Skin epidermis (tissue), 12 donors: ENCODE results near the gene SLC1A1.
"Not testable (repeated sequence)": the region's sequence is repeated elsewhere in the genome, so short reads cannot be mapped to it uniquely, and the experiment has no call there.

Experiments used
- H3K27ac ChIP-seq, 21 experiments: fragments of 200-600 bp; sonication (generic) in 11 of 21; one replicate each; pipeline ENCODE4 v1.5.0; 2020; ENCODE audit warnings: mild to moderate bottlenecking in 3 of 21, inconsistent platforms in 2 of 21, moderate library complexity in 2 of 21
- H3K4me3 ChIP-seq, 7 experiments: fragments of 200-600 bp; sonication (generic) in 2 of 7; one replicate each; pipeline ENCODE4 v1.5.0; 2020; ENCODE audit warnings: inconsistent platforms in 2 of 7, mild to moderate bottlenecking in 2 of 7, moderate library complexity in 1 of 7

SLC1A1 gene

DNA sequence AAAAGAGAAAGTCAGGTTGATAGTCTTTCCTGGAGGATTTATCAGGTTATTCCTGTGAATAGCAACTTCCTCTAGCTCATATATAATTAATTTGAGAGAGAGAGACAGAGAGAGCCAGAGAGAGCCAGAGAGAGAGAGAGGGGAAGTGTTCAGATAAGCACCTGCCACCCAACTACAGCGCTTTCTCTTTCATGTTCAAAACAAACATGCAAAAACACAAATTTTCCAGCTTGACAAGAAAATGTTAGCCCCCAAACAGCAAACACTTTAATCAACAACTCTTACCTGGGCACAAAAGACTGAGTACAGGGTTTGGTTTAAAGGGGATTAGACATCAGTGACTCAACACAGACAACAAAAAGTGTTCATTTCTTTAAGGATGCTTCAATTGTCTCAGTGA, 110.1 kb downstream of the SLC1A1 start:
- no peak overlapping the region for H3K4me3 ChIP-seq
- no peak overlapping the region for H3K27ac ChIP-seq

DNA sequence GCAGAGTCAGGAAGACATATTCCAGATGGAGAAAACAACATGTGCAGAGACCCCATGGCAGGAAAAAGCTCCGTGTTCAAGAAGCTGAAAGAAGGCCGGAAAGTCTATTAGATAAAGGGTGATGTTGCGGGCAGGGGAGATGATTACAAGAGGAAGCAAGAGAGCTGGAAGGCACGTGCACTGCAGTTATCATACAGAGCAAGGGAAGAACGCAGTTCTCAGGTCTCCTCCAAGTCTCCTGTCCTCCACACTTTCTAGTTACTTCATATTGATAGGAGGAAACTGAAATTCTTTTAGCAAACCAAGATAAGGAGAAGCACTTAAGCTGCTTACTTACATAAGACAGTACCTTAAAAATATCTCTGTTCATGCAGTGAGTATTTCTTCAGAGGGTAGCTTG, 113.6 kb downstream of the SLC1A1 start:
- Histone ChIP-seq H3K4me3 (no peak overlapping the region), H3K27ac (no peak overlapping the region)

DNA sequence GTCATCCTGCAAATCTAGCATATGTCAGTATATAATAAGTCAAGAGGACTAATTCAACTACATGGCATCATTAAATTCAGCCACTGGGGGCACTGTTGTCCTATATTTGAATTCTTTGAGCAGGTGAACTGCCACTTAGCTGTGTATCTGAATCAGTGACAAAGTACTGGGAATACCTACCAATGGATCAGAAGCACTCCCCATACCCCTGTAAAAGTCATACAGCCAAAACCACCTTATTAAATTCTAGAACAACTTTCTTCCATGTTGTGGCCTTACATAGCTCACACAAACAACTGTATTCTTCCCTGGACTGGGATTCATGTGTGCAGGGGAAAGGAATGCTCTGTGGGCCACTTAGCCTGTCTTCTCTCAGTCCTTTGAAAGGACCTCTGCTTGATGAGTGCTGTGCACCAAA, 114.4 kb downstream of the SLC1A1 start:
- Histone ChIP-seq H3K27ac (no peak overlapping the region), H3K4me3 (no peak overlapping the region)

DNA sequence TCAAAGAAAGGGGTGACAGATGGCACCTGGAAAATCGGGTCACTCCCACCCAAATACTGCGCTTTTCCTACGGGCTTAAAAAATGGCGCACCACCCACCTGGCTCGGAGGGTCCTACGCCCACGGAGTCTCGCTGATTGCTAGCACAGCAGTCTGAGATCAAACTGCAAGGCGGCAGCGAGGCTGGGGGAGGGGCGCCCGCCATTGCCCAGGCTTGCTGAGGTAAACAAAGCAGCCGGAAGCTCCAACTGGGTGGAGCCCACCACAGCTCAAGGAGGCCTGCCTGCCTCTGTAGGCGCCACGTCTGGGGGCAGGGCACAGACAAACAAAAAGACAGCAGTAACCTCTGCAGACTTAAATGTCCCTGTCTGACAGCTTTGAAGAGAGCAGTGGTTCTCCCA, 115.8 kb downstream of the SLC1A1 start:
- not testable (repeated sequence) for H3K4me3 ChIP-seq

DNA sequence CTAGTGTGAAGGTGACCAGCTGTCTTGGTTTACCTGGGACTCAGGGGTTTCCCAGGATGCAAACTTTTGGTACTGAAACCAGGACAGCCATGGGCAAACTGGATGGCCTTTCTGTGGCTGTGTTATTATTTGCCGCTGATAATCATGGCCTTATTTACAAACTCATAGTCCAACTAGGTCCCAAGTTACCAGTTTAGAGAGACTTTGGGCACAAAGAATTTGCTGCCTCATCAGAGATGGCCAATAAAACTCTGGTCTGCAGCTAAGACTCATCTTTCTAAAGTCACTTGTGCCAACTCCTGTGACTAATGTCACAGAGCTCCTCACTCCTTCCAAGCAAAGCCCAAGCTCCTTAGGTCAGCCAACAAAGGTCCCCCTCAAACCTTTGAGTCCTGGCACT, 124.4 kb downstream of the SLC1A1 start:
- H3K4me3 ChIP-seq, result no peak overlapping the region
- no peak overlapping the region for H3K27ac ChIP-seq

More for the DNA sequence above, 115.8 kb downstream of the SLC1A1 start:
- not testable (repeated sequence) for H3K27ac ChIP-seq

DNA sequence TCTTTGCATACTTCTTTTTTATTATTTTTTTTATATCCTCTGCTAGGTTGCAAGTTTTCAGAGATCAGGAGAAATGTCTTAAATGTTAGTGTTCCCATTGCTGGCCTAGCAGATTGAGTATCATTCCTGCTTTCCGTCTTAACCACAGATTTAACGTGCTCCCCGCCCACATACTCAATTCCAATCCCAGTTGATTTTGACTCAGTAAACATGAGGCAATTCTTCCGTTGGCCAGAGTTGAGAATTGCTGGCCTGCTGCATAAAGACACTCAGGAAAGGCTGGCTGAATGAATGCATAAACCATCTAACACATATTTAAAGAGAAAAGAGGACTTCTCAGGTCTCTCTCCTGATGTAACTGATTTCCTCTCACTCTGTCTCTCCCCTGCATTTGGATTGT, 125.0 kb downstream of the SLC1A1 start:
- Histone ChIP-seq H3K4me3 (no peak overlapping the region), H3K27ac (peak overlapping the region in 2 of 21 experiments; percentile 11 to 38)

DNA sequence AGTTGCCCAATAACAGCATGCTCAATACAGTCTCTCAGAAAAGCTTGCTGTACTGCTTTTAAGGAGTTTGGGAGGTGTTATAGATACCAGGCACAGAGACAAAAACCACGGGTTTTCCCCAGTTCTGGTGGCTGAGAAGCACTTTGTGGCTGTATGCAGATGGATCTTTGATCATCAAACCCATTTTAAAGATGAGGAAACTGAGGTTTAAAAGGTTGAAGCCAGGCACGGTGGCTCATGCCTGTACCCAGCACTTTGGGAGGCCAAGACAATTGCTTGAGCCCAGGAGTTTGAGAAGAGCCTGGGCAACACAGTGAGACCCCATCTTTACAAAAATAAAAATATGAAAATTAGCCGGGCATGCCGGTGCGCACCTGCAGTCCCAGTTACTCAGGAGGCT, 125.5 kb downstream of the SLC1A1 start:
- H3K4me3 ChIP-seq, result no peak overlapping the region
- peak overlapping the region in 2 of 21 experiments; percentile 11 to 31 for H3K27ac ChIP-seq

DNA sequence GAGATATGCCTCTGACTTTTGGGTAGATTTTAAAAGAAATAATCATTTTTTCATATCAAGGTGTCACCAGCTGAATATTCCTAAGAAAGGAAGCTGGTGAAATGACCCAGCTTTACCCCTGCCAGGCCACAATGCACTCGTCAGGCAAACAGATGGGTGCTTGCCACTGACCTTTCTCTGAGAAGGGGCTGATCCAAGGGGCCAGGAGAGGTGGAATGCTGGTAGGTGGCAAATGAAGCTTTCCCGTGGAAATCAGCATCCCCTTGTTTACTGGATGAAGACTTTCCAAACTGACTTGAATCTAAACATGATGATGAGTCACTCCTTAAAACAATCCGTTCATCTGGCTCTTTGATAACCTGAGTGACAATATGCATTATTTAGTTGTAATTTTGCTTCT, 127.5 kb downstream of the SLC1A1 start:
- no peak overlapping the region for H3K4me3 ChIP-seq
- no peak overlapping the region for H3K27ac ChIP-seq

DNA sequence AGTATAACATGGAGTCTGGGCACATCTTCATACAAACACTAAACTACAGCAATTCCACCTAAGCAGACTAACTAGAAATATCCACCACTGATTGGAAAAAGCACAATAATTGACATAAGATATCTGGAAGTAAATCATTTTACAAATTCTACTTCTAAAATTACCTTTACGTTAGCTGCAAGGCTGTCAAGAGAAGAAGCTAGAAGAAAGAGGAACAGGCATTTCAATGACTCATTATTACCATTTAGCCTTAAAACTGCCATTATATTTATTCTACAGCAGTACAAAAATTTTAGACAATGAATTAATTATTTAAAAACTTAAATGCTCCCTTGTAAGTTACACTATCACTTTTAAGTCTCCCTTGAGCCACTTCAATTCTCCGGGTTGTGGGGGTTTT, 128.4 kb downstream of the SLC1A1 start:
- H3K4me3 ChIP-seq, result no peak overlapping the region

DNA sequence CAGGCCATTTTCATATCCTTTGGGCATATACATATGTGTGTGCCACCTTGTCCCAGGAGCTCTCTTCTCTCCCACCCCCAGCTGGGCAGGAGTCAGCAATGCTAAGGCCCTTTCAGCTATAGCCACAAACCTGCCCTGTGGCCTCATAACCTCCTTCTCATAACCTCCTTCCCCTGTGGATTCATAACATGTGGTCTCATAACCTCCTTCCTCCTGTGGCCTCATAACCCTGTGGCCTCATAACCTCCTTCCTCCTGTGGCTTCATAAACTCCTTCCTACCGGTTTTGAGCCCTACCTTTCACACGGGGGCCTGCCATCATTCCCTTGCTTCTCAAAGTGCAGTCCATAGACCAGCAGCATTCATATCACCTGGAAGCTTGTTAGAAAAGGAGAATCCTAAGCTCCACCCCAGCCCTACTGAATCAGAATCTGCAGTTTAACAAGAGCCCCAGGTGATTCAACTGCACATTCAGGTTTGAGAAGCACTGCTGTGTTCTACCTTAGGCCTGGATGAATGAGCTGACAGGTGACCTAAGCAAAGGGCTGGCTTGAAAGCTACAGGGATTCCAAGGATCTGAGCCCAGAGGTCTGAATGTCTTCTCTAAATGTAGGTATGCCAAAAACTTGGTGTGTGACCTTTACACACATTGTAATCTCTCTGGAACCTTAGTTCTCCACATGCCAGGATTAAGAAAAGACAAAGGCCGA, 129.9 kb downstream of the SLC1A1 start:
- Histone ChIP-seq H3K27ac (no peak overlapping the region), H3K4me3 (no peak overlapping the region)

More for the DNA sequence above, 128.4 kb downstream of the SLC1A1 start:
- no peak overlapping the region for H3K27ac ChIP-seq

DNA sequence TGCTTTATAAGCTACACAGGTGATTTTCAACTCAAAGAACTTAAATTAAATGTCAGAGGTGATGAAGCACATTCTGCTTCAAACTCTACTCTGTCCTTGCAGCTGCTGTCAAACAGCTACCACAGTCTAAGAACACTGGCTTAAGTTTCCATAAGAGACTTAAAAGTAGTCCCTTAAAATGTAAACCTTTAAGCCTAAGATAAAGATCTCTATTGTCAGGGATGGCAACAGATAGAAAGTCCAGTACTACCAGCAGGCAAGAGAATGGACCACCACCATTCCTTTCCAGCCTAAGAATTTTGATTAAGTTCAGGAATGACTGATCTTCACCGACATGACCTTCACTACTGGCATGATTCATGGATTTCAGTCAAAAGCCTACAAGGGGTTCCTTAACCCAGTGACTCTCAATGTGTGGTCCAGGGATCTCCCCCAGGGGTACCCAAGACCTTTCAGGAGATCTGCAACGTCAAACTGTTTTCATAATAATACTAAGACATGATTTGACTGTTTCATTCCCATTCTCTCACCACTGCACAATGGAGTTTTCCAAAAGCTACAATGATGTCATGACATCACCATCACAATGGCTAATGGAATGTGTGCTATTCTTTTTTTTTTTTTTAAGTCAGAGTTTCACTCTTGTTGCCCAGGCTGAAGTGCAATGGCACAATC, 130.8 kb downstream of the SLC1A1 start:
- no peak overlapping the region for H3K27ac ChIP-seq

DNA sequence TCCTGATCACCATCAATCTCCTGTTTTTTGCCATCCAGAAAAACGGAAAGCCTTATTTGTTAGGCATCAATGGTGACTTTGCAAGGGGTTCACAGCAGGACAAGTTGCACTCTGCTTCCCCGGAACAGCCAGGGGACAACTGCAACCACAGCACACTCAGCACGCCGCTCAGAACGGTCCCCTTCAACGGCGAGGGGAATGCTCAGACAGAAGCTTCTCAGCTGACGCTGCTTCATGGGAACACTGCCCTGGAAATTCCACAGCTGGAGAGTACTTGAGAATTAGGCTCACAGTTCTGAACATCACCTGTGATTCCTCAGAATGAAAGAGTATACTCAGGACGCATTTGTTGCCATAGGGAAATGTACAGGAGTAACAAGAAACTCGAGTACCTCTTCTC, 131.7 kb downstream of the SLC1A1 start:
- no peak overlapping the region for H3K27ac ChIP-seq
- no peak overlapping the region for H3K4me3 ChIP-seq

More for the DNA sequence above, 130.8 kb downstream of the SLC1A1 start:
- no peak overlapping the region for H3K4me3 ChIP-seq

DNA sequence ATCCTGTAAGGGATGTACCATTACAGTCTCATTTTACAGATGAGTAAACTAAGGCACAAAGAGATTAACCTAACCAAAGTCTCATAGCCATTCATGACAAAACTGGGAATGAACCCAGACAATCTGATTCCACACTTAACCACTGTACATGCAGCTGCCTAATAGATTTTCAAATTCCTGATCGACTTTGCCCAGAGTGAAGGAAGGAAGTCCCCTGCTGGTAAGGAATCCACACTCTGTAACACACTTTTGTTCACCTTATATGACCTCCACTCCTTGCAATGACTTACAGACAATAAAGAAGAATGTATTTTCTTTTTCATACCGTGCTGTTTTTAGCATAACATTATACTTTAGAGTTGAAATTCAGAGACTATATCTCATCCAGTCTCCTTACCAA, 140.6 kb downstream of the SLC1A1 start:
- Histone ChIP-seq H3K27ac (no peak overlapping the region), H3K4me3 (no peak overlapping the region)
